HepG2 (cell line): Measurements from ENCODE around the gene CBL. TPM values are rescaled to one million over a fixed set of nuclear protein-coding genes. Genes with fewer than 3 reads are reported as not detected.

Experiments
- NR1H2 ChIP-seq: sonication (generic); formaldehyde crosslinking; IDR thresholded peaks from 2 replicates; pipeline ENCODE4 v1.8.1; 2022; ENCODE audit warnings: low read depth, missing genetic modification reagents, borderline replicate concordance
- ZNF570 ChIP-seq: sonication (generic); formaldehyde crosslinking; IDR thresholded peaks from 2 replicates; pipeline ENCODE4 v1.4.0; 2020; ENCODE audit warnings: mild to moderate bottlenecking, missing genetic modification reagents, borderline replicate concordance
- polyA plus RNA-seq, 8 experiments: library from polyadenylated mRNA; depleted of rRNA in 3 of 8; stranded (reverse) in 7 of 8; unstranded in 1 of 8; fragments of >200 nt; fragmentation: Illumina TruSeq in 4 of 8; extraction: Trizol in 4 of 8; gene quantifications; 2 replicates each; pipeline versions ENCODE4 v1.2.1 to v1.2.3, GENCODE V29; 2011 to 2016; ENCODE audit warnings: low read depth in 4 of 8, missing spikeins in 1 of 8, mixed read lengths in 1 of 8; ENCODE audit not compliant: insufficient read depth in 1 of 8
- total RNA-seq, 5 experiments: library from RNA; depleted of rRNA; stranded (reverse); fragments of >200 nt; fragmentation: Illumina TruSeq; extraction: Trizol; gene quantifications; 2 replicates each; pipeline ENCODE4 v1.2.3, GENCODE V29; 2016; ENCODE audit warnings: low read depth in 1 of 5
- TF ChIP-seq, protein P1 (sequence below): IDR thresholded peaks from 2 replicates; pipeline ENCODE4 v1.6.1; 2012; ENCODE audit warnings: low read length, improper control_type of control experiment
- TF ChIP-seq, protein P2 (sequence below): sonication (generic); formaldehyde crosslinking; IDR thresholded peaks from 2 replicates; pipeline ENCODE4 v1.4.0; 2020; ENCODE audit warnings: missing genetic modification reagents, borderline replicate concordance
- TF ChIP-seq, protein P3 (sequence below): IDR thresholded peaks from 2 replicates; pipeline ENCODE4 v1.4.0; 2020; ENCODE audit warnings: mild to moderate bottlenecking, missing genetic modification reagents

Gene CBL
- total and polyA plus RNA-seq, 2 of the 13 experiments (the other 11 are each of a cell fraction or from before 2014, with no cell fraction given): 6.6 to 7.4 TPM

DNA sequence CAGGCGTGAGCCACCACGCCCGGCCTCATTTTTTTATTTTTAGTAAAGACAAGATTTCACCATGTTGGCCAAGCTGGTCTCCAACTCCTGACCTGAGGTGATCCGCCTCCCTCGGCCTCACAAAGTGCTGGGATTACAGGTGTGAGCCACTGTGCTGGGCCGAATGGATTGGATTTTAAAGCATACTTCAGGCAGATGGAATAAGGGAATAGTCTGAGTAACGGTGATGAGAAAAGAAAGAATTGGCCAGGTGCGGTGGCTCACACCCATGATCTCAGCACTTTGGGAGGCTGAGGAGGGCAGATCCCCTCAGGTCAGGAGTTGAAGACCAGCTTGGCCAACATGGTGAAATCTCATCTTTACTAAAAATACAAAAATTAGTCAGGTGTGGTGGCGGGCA lies 2.1 kb upstream of the CBL start (continued):
- TF ChIP-seq, protein P1, sequence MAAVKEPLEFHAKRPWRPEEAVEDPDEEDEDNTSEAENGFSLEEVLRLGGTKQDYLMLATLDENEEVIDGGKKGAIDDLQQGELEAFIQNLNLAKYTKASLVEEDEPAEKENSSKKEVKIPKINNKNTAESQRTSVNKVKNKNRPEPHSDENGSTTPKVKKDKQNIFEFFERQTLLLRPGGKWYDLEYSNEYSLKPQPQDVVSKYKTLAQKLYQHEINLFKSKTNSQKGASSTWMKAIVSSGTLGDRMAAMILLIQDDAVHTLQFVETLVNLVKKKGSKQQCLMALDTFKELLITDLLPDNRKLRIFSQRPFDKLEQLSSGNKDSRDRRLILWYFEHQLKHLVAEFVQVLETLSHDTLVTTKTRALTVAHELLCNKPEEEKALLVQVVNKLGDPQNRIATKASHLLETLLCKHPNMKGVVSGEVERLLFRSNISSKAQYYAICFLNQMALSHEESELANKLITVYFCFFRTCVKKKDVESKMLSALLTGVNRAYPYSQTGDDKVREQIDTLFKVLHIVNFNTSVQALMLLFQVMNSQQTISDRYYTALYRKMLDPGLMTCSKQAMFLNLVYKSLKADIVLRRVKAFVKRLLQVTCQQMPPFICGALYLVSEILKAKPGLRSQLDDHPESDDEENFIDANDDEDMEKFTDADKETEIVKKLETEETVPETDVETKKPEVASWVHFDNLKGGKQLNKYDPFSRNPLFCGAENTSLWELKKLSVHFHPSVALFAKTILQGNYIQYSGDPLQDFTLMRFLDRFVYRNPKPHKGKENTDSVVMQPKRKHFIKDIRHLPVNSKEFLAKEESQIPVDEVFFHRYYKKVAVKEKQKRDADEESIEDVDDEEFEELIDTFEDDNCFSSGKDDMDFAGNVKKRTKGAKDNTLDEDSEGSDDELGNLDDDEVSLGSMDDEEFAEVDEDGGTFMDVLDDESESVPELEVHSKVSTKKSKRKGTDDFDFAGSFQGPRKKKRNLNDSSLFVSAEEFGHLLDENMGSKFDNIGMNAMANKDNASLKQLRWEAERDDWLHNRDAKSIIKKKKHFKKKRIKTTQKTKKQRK: no peak
- TF ChIP-seq NR1H2 (CRISPR knock-in tag) (no peak), ZNF570 (CRISPR knock-in tag) (no peak)
- TF ChIP-seq, protein P2, sequence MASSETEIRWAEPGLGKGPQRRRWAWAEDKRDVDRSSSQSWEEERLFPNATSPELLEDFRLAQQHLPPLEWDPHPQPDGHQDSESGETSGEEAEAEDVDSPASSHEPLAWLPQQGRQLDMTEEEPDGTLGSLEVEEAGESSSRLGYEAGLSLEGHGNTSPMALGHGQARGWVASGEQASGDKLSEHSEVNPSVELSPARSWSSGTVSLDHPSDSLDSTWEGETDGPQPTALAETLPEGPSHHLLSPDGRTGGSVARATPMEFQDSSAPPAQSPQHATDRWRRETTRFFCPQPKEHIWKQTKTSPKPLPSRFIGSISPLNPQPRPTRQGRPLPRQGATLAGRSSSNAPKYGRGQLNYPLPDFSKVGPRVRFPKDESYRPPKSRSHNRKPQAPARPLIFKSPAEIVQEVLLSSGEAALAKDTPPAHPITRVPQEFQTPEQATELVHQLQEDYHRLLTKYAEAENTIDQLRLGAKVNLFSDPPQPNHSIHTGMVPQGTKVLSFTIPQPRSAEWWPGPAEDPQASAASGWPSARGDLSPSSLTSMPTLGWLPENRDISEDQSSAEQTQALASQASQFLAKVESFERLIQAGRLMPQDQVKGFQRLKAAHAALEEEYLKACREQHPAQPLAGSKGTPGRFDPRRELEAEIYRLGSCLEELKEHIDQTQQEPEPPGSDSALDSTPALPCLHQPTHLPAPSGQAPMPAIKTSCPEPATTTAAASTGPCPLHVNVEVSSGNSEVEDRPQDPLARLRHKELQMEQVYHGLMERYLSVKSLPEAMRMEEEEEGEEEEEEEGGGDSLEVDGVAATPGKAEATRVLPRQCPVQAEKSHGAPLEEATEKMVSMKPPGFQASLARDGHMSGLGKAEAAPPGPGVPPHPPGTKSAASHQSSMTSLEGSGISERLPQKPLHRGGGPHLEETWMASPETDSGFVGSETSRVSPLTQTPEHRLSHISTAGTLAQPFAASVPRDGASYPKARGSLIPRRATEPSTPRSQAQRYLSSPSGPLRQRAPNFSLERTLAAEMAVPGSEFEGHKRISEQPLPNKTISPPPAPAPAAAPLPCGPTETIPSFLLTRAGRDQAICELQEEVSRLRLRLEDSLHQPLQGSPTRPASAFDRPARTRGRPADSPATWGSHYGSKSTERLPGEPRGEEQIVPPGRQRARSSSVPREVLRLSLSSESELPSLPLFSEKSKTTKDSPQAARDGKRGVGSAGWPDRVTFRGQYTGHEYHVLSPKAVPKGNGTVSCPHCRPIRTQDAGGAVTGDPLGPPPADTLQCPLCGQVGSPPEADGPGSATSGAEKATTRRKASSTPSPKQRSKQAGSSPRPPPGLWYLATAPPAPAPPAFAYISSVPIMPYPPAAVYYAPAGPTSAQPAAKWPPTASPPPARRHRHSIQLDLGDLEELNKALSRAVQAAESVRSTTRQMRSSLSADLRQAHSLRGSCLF (CRISPR knock-in tag): no peak
- TF ChIP-seq, protein P3, sequence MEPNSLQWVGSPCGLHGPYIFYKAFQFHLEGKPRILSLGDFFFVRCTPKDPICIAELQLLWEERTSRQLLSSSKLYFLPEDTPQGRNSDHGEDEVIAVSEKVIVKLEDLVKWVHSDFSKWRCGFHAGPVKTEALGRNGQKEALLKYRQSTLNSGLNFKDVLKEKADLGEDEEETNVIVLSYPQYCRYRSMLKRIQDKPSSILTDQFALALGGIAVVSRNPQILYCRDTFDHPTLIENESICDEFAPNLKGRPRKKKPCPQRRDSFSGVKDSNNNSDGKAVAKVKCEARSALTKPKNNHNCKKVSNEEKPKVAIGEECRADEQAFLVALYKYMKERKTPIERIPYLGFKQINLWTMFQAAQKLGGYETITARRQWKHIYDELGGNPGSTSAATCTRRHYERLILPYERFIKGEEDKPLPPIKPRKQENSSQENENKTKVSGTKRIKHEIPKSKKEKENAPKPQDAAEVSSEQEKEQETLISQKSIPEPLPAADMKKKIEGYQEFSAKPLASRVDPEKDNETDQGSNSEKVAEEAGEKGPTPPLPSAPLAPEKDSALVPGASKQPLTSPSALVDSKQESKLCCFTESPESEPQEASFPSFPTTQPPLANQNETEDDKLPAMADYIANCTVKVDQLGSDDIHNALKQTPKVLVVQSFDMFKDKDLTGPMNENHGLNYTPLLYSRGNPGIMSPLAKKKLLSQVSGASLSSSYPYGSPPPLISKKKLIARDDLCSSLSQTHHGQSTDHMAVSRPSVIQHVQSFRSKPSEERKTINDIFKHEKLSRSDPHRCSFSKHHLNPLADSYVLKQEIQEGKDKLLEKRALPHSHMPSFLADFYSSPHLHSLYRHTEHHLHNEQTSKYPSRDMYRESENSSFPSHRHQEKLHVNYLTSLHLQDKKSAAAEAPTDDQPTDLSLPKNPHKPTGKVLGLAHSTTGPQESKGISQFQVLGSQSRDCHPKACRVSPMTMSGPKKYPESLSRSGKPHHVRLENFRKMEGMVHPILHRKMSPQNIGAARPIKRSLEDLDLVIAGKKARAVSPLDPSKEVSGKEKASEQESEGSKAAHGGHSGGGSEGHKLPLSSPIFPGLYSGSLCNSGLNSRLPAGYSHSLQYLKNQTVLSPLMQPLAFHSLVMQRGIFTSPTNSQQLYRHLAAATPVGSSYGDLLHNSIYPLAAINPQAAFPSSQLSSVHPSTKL: no peak
- TF ChIP-seq, all 625 proteins: peak for 0
